Naive B cell (primary cell): ENCODE measurements around the gene STAT1. TPM values are rescaled to one million over a fixed set of nuclear protein-coding genes. Genes with fewer than 3 reads are reported as not detected.
A peak's percentile ranks its signal among the peaks of the same experiment; 100 is the strongest.
"Not testable (repeated sequence)": the region's sequence is repeated elsewhere in the genome, so short reads cannot be mapped to it uniquely, and the experiment has no call there.

Source experiments
- ATAC-seq, 2 donors: fragments of 150-1000 bp; cut with Tn5 transposase; 2 replicates each; pipeline ENCODE4 v1.10.0; 2021; ENCODE audit warnings: low read depth in 2 of 2, mild to moderate bottlenecking in 2 of 2, moderate library complexity in 2 of 2
- DNase-seq: peaks from one replicate; pipeline ENCODE4 v3.0.0; 2022
- H3K27ac Mint-ChIP-seq, 6 donors: one replicate each; pipeline ENCODE4 v1.8.0; 2020 to 2022; ENCODE audit warnings: mild to moderate bottlenecking in 6 of 6, mixed read lengths in 6 of 6, moderate library complexity in 5 of 6, inconsistent platforms in 2 of 6
- H3K27me3 Mint-ChIP-seq, 3 donors: one replicate each; pipeline ENCODE4 v1.8.0; 2021 to 2022; ENCODE audit warnings: mixed read lengths in 3 of 3, mild to moderate bottlenecking in 1 of 3
- H3K36me3 Mint-ChIP-seq, 2 donors: one replicate each; pipeline ENCODE4 v1.8.0; 2020 to 2022; ENCODE audit warnings: mixed read lengths in 2 of 2, inconsistent platforms in 1 of 2, mild to moderate bottlenecking in 1 of 2
- H3K4me1 Mint-ChIP-seq, 3 donors: one replicate each; pipeline ENCODE4 v1.8.0; 2020 to 2022; ENCODE audit warnings: mixed read lengths in 3 of 3, inconsistent platforms in 1 of 3, mild to moderate bottlenecking in 1 of 3, moderate library complexity in 1 of 3
- H3K4me3 Mint-ChIP-seq, 8 donors: one replicate each; pipeline ENCODE4 v1.8.0; 2020 to 2022; ENCODE audit warnings: mild to moderate bottlenecking in 8 of 8, mixed read lengths in 8 of 8, moderate library complexity in 8 of 8, inconsistent platforms in 2 of 8
- H3K9me3 Mint-ChIP-seq, 7 donors: one replicate each; pipeline ENCODE4 v1.8.0; 2020 to 2022; ENCODE audit warnings: mixed read lengths in 7 of 7, mild to moderate bottlenecking in 5 of 7, inconsistent platforms in 2 of 7, moderate library complexity in 1 of 7
- polyA plus RNA-seq, 6 donors: library from polyadenylated mRNA; unstranded; fragments of 300-500 nt; fragmentation: Illumina TruSeq; gene quantifications; one replicate each; pipeline ENCODE4 v1.2.3, GENCODE V29; 2021; ENCODE audit warnings: low read depth in 6 of 6

The STAT1 gene
- polyA plus RNA-seq, 6 donors from 2014 or later, result 36.9 to 140 (median 54.8) TPM

DNA sequence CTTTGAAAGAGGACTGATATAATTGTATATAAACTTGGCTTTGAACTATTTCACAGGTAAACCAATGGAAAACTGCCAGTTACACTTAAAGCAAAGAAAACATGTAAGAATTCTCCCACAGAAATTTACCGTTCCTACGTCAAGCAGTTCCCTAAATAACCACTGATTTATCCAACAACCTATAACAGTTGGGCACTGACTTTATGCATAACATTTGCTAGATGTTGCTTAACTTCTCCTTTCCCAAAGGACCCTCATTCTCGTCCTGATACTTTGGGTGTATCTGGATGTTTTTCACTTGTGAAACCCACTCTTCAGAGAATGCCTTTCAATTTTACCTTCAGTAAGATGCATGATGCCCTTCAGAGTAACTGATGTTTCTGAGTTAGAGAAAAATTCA, 43.8 kb downstream of the STAT1 start:
- Mint-ChIP-seq H3K9me3 (no peaks in the 10 kb centered on the region), H3K4me1 (peaks cover 0 to 1% (median under 1%) of the 10 kb centered on the region in 3 donors), H3K27ac (no peak overlapping the region), H3K36me3 (peaks cover 12 to 30% of the 10 kb centered on the region in 2 donors), H3K27me3 (no peaks in the 10 kb centered on the region), H3K4me3 (no peak overlapping the region)
- ATAC-seq (no peak), DNase-seq (no peak)

GRCh38 chr2:190968522-190968921, 45.4 kb downstream of the STAT1 start:
- Mint-ChIP-seq H3K4me1 (peaks cover 5 to 12% (median 10%) of the 10 kb centered on the region in 3 donors), H3K27me3 (no peaks in the 10 kb centered on the region), H3K27ac (peak overlapping the region in 2 of 6 donors; percentile 2 to 13), H3K4me3 (no peak overlapping the region), H3K9me3 (no peaks in the 10 kb centered on the region), H3K36me3 (peaks cover 0 to 14% of the 10 kb centered on the region in 2 donors)
- ATAC-seq, result no peak
- no peak for DNase-seq

GRCh38 chr2:190965580-190966222, 48.3 kb downstream of the STAT1 start:
- peaks cover 5 to 12% (median 10%) of the 10 kb centered on the region in 3 donors for H3K4me1 Mint-ChIP-seq
- DNase-seq, result no peak
- H3K9me3 Mint-ChIP-seq, result no peaks in the 10 kb centered on the region
- H3K36me3 Mint-ChIP-seq, result peaks cover 0 to 20% of the 10 kb centered on the region in 2 donors
- no peaks in the 10 kb centered on the region for H3K27me3 Mint-ChIP-seq
- no peak for ATAC-seq
- peak overlapping the region in 2 of 6 donors; percentile 31 to 32 for H3K27ac Mint-ChIP-seq
- H3K4me3 Mint-ChIP-seq, result no peak overlapping the region

DNA sequence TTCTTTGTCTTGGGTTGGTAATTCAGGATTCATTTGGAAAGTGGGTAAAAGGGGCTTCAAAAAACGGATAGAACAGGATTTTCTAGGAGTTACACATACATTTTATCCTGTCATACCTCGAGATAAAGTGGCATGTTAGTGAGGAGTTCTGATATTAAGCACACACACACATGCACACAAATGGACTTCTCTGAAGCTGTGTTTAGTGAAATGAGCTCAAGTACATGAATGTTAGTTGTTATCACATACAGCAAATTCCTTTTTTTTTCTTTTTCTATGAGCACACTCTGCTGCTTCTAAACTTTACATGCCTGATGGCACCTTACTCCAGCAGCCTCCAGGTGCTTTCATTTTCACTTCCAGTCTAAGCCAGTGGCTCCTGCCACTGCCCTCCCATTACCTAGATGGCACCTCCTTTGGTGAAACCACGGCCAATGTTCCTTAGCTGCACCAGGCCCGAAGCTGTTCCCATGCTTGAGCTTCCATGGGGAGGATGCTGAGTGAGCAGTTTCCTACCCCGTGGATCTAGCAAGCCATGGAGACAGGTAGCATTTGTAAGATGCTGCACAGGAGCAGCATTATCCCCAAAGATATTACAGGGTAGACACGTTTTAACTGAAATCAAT, 49.7 kb downstream of the STAT1 start:
- H3K9me3 Mint-ChIP-seq, result no peaks in the 10 kb centered on the region
- peak; percentile 75 to 90 for ATAC-seq
- no peak overlapping the region for H3K4me3 Mint-ChIP-seq
- peaks cover 0 to 8% of the 10 kb centered on the region in 2 donors for H3K36me3 Mint-ChIP-seq
- peaks cover 5 to 13% (median 10%) of the 10 kb centered on the region in 3 donors for H3K4me1 Mint-ChIP-seq
- H3K27ac Mint-ChIP-seq, result peak overlapping the region; percentile 78 to 85 (median 82)
- DNase-seq, result peak; percentile 18
- no peaks in the 10 kb centered on the region for H3K27me3 Mint-ChIP-seq

DNA sequence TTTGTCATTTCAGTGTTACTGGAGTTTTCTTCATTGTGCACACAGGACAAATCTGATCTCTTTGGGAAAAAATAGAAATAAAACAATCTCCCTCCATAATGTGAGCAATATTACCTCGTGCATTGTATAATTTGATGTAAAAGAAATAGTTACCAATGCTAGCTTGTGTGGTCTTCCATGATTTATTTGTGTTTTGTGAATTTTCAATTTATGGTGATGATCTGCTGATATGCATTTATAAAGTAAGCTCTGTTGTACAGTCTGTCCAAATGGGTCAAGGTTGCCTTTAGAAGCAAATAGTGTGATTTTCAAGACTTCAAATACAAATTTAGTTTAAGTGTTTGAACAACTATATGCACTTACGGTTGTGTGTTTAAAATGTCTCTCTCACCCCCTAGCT, 50.9 kb downstream of the STAT1 start:
- peaks cover 0 to 6% of the 10 kb centered on the region in 2 donors for H3K36me3 Mint-ChIP-seq
- peaks cover 8 to 17% (median 16%) of the 10 kb centered on the region in 3 donors for H3K4me1 Mint-ChIP-seq
- H3K27ac Mint-ChIP-seq, result peak overlapping the region in 1 of 6 donors; percentile 78

DNA sequence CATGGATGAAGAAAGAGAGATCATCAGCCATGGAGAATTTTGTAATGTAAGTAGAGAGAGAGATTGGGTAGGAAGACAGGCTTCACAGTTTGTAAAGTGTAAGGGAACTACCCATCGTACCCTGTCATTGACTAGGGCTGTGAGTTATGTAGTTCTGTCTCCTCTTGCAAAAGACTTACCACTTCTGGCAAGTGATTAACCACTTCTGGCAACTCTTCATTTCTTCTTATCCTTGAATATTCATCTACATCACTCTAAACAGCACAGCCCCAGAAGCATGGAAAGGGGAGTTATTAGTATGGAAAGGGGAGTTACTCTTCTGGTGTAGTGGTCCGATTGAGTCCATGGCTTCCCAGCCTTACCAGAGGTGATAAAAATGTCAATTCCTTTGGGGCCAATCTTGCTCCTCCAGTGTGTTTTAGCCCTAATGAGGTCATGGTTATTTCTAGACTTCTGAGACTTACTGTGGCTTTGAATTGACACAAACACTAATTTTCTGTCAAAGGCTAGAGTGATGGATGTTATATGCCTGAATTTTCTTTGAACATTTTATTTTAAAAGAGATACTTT, 52.0 kb downstream of the STAT1 start:
- peaks cover 8 to 28% (median 16%) of the 10 kb centered on the region in 3 donors for H3K4me1 Mint-ChIP-seq
- ATAC-seq (no peak), DNase-seq (no peak)
- H3K27ac Mint-ChIP-seq, result peak overlapping the region in 3 of 6 donors; percentile 61 to 78 (median 73)
- no peak overlapping the region for H3K4me3 Mint-ChIP-seq
- H3K36me3 Mint-ChIP-seq, result peaks cover 0 to 6% of the 10 kb centered on the region in 2 donors
- H3K27me3 Mint-ChIP-seq, result no peaks in the 10 kb centered on the region
- H3K9me3 Mint-ChIP-seq, result no peaks in the 10 kb centered on the region

More for the DNA sequence above, 50.9 kb downstream of the STAT1 start:
- ATAC-seq, result no peak
- no peaks in the 10 kb centered on the region for H3K9me3 Mint-ChIP-seq
- no peaks in the 10 kb centered on the region for H3K27me3 Mint-ChIP-seq
- H3K4me3 Mint-ChIP-seq, result no peak overlapping the region
- no peak for DNase-seq

- not testable (repeated sequence) for DNase-seq, H3K9me3 Mint-ChIP-seq, H3K27me3 Mint-ChIP-seq, H3K36me3 Mint-ChIP-seq, ATAC-seq, H3K4me3 Mint-ChIP-seq
- Mint-ChIP-seq H3K4me1 (peaks cover 8 to 32% (median 20%) of the 10 kb centered on the region in 3 donors), H3K27ac (peak overlapping the region in 5 of 6 donors; percentile 21 to 78 (median 38))
These were observed 52.9 kb downstream of the STAT1 start for GRCh38 chr2:190961117-190961516.

DNA sequence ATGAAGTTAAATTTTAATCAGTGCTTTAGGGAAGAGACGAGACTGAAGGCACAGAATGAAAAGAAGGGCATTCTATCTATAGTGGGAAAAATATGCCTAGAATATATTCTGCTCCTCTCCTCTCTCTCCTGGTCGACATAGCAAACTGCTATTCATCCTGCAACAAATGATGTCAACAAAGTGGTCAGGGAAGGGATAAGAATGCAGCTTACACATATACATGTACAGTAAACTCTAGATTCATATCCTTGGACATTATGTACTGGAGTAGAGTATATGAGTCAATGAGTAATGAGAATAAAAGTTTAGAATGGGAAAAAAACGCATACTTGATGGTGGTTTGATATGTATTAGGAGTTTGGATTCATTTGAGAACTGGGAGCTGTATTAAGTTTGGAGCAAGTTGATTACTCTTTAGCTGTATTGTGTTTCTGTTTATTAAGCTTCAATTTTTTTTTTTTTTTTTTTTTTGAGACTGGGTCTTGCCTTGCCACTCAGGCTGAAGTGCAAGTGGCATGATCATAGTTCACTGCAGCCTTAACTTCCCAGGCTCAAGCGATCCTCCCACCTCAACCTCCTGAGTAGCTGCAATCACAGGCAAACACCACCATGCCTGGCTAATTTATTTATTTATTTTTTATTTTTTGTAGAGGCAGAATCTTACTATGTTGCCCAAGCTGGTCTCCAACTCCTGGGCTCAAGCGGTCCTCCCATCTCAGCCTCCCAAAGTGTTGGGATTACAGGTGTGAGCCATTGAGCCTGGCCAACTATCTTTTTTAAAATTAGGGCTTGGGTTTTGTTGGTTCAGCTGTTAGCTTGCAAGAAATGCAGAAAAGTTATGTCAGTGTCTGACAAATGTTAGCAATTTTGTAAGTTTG, 53.8 kb downstream of the STAT1 start:
- Mint-ChIP-seq H3K9me3 (peaks cover 0 to 4% (median 0%) of the 10 kb centered on the region in 7 donors), H3K36me3 (peaks cover 0 to 12% of the 10 kb centered on the region in 2 donors), H3K4me3 (no peak overlapping the region), H3K27me3 (no peaks in the 10 kb centered on the region), H3K4me1 (peaks cover 7 to 32% (median 20%) of the 10 kb centered on the region in 3 donors), H3K27ac (peak overlapping the region in 2 of 6 donors; percentile 2 to 78)
- ATAC-seq, result no peak
- DNase-seq, result no peak

GRCh38 chr2:190953257-190953656, 60.7 kb downstream of the STAT1 start:
- Mint-ChIP-seq H3K9me3 (peaks cover 0 to 4% (median 0%) of the 10 kb centered on the region in 7 donors), H3K27ac (no peak overlapping the region), H3K36me3 (peaks cover 0 to 6% of the 10 kb centered on the region in 2 donors), H3K27me3 (no peaks in the 10 kb centered on the region), H3K4me3 (no peak overlapping the region), H3K4me1 (peaks cover 0 to 17% (median 5%) of the 10 kb centered on the region in 3 donors)
- no peak for DNase-seq
- ATAC-seq, result no peak

DNA sequence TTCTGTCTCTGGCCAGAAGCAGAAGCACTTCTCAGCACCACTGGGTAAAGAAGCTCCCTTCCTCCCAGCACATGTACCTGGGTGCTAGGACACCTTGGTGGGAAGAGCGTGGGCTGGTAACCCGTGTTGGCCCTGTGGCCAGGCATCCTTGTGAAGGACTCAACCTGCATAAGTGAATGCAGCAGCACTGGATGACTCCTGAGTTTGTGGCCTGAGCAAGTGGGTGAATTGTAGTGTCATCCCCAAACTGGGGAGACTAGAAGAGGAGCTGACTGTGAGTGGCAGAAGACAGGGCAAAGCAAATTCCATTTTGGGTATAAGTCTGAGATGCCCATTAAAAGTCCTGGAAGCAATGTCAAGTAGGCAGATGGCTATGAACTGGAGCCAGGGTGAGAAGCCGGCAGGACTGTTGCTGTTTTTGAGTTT, 63.4 kb downstream of the STAT1 start:
- Mint-ChIP-seq H3K4me3 (no peak overlapping the region), H3K27me3 (no peaks in the 10 kb centered on the region), H3K4me1 (peaks cover 7 to 14% (median 7%) of the 10 kb centered on the region in 3 donors), H3K27ac (no peak overlapping the region), H3K36me3 (peaks cover 0 to under 1% of the 10 kb centered on the region in 2 donors), H3K9me3 (no peaks in the 10 kb centered on the region)
- DNase-seq (no peak), ATAC-seq (no peak)

GRCh38 chr2:190948671-190949070, 65.3 kb downstream of the STAT1 start:
- H3K9me3 Mint-ChIP-seq, result no peaks in the 10 kb centered on the region
- no peak overlapping the region for H3K27ac Mint-ChIP-seq
- H3K36me3 Mint-ChIP-seq, result no peaks in the 10 kb centered on the region
- H3K27me3 Mint-ChIP-seq, result no peaks in the 10 kb centered on the region
- ATAC-seq (no peak), DNase-seq (no peak)
- H3K4me3 Mint-ChIP-seq, result no peak overlapping the region
- H3K4me1 Mint-ChIP-seq, result peaks cover 7 to 14% (median 7%) of the 10 kb centered on the region in 3 donors

- peak; percentile 45 for DNase-seq
- Mint-ChIP-seq H3K4me1 (peaks cover 7 to 14% (median 7%) of the 10 kb centered on the region in 3 donors), H3K27me3 (no peaks in the 10 kb centered on the region), H3K36me3 (no peaks in the 10 kb centered on the region), H3K9me3 (no peaks in the 10 kb centered on the region), H3K4me3 (peak overlapping the region in 5 of 8 donors; percentile 13 to 64 (median 18)), H3K27ac (peak overlapping the region in 5 of 6 donors; percentile 51 to 94 (median 75))
- peak; percentile 94 to 96 for ATAC-seq
These were observed 66.2 kb downstream of the STAT1 start for GRCh38 chr2:190947711-190948251.

- Mint-ChIP-seq H3K27me3 (no peaks in the 10 kb centered on the region), H3K9me3 (no peaks in the 10 kb centered on the region), H3K27ac (peak overlapping the region in 4 of 6 donors; percentile 8 to 94 (median 51)), H3K4me1 (peaks cover 7 to 14% (median 7%) of the 10 kb centered on the region in 3 donors), H3K36me3 (no peaks in the 10 kb centered on the region), H3K4me3 (no peak overlapping the region)
- ATAC-seq (no peak), DNase-seq (no peak)
These were observed 66.8 kb downstream of the STAT1 start for GRCh38 chr2:190947141-190947540.
